K562 (cell line): ENCODE results near the gene VASH1. TPM values are rescaled to one million over a fixed set of nuclear protein-coding genes. Genes with fewer than 3 reads are reported as not detected.

Experiments used
- ATAC-seq: fragments of 200-7000 bp; cut with Tn5 transposase; 3 replicates; pipeline ENCODE4 v1.9.1; 2020; ENCODE audit warnings: moderate library complexity
- BruUV-seq: library from RNA; stranded (reverse); fragments of 400-500 nt; replicated peaks from 2 replicates; lab custom pipeline; 2021; lab: Mats Ljungman, UMichigan
- CTCF ChIA-PET: fragments of 300-600 bp; formaldehyde crosslinking; extraction: SDS; loops from one replicate; lab custom pipeline; 2021; ENCODE audit warnings: low intra/inter-chr PET ratio; lab: Yijun Ruan, JAX
- POLR2A ChIA-PET: fragments of 300-600, 350-650 bp; sonication (Branson Sonifier 250); formaldehyde crosslinking; extraction: SDS; loops from one replicate; lab custom pipeline; 2021; ENCODE audit warnings: antibody characterized with exemption, inconsistent platforms; lab: Yijun Ruan, JAX
- DNase-seq, 4 experiments: peaks; one replicate each; pipeline versions ENCODE4 v3.0.0 to v3.0.0-alpha.2; 2011 to 2018; ENCODE audit warnings: low spot score in 3 of 4, mixed read lengths in 3 of 4; ENCODE audit errors: extremely low read depth in 1 of 4
- FAIRE-seq: peaks from 2 replicates; lab custom pipeline; 2011; peaks lifted over from hg19 to GRCh38; lab: Jason Lieb, UNC
- H2AFZ ChIP-seq: 2 replicates; pipeline ENCODE4 v1.6.0; 2011; ENCODE audit warnings: low read depth, low read length, control low read depth, inconsistent platforms
- H3K27ac ChIP-seq: fragments of 200-600 bp; 3 replicates; pipeline ENCODE4 v1.8.0; 2011; ENCODE audit warnings: low read depth, mild to moderate bottlenecking, control low read depth, inconsistent platforms, low read length, moderate library complexity, mixed read lengths; ENCODE audit errors: extremely low read depth
- H3K27me3 ChIP-seq, 2 experiments: fragments of 300-600 bp in 1 of 2; 2 replicates in 1 of 2; 3 replicates in 1 of 2; pipeline versions ENCODE4 v1.6.0 to v1.8.0; 2011; ENCODE audit warnings: inconsistent platforms in 2 of 2, low read length in 2 of 2, mild to moderate bottlenecking in 1 of 2, mixed read lengths in 1 of 2, moderate library complexity in 1 of 2; ENCODE audit not compliant: control insufficient read depth in 2 of 2, insufficient read depth in 2 of 2
- H3K36me3 ChIP-seq: fragments of 300-600 bp; 3 replicates; pipeline ENCODE4 v1.8.0; 2011; ENCODE audit warnings: mild to moderate bottlenecking, low read length, inconsistent platforms; ENCODE audit not compliant: control insufficient read depth, insufficient read depth
- H3K4me1 ChIP-seq, 2 experiments: fragments of 200-600 bp in 1 of 2; replicated peaks in 1 of 2; 2 replicates in 1 of 2; 3 replicates in 1 of 2; pipeline versions ENCODE4 v1.5.1 to v1.8.0; 2011; ENCODE audit warnings: inconsistent platforms in 2 of 2, low read length in 2 of 2, mild to moderate bottlenecking in 1 of 2, mixed read lengths in 1 of 2, moderate library complexity in 1 of 2; ENCODE audit not compliant: control insufficient read depth in 2 of 2, insufficient read depth in 2 of 2
- H3K4me2 ChIP-seq: 2 replicates; pipeline ENCODE4 v1.6.1; 2011; ENCODE audit warnings: low read length, control low read depth, inconsistent platforms, mixed read lengths; ENCODE audit not compliant: insufficient read depth
- H3K4me3 ChIP-seq: fragments of 200-600 bp; sonication (generic), shearing (Covaris generic); 2 replicates; pipeline ENCODE4 v1.5.1; 2016; ENCODE audit warnings: control low read depth, inconsistent platforms
- H3K79me2 ChIP-seq: fragments of 200-600 bp; 3 replicates; pipeline ENCODE4 v1.8.0; 2011; ENCODE audit warnings: low read length, inconsistent platforms; ENCODE audit not compliant: control insufficient read depth, insufficient read depth
- H3K9ac ChIP-seq, 2 experiments: 2 replicates each; pipeline versions ENCODE4 v1.6.0 to v1.6.1; 2011; ENCODE audit warnings: low read depth in 2 of 2, low read length in 2 of 2, control low read depth in 1 of 2, inconsistent platforms in 1 of 2, mild to moderate bottlenecking in 1 of 2, mixed read lengths in 1 of 2; ENCODE audit not compliant: insufficient read depth in 1 of 2
- H3K9me1 ChIP-seq: one replicate; pipeline ENCODE4 v1.6.0; 2011; ENCODE audit warnings: inconsistent platforms, mild to moderate bottlenecking, low read length, moderate library complexity; ENCODE audit not compliant: control insufficient read depth, insufficient read depth
- H3K9me3 ChIP-seq: replicated peaks from 2 replicates; pipeline ENCODE4 v1.5.1; 2011; ENCODE audit warnings: low read depth, low read length, inconsistent platforms; ENCODE audit not compliant: control insufficient read depth, insufficient read depth
- H4K20me1 ChIP-seq: replicated peaks from 2 replicates; pipeline ENCODE4 v1.6.1; 2011; ENCODE audit warnings: low read length, inconsistent platforms, mixed read lengths; ENCODE audit not compliant: control insufficient read depth, insufficient read depth
- GATAD2A ChIP-seq: fragments of 450-650 bp; IDR thresholded peaks from 2 replicates; pipeline ENCODE4 v1.6.1; 2017
- HINFP ChIP-seq: fragments of 450-650 bp; conservative IDR thresholded peaks from 2 replicates; pipeline ENCODE4 v1.6.1; 2016; ENCODE audit warnings: missing genetic modification characterization, low read depth, mild to moderate bottlenecking, control low read depth, missing compliant biosample characterization
- SPI1 ChIP-seq: IDR thresholded peaks from 2 replicates; pipeline ENCODE4 v1.6.1; 2011; ENCODE audit warnings: low read depth, low read length, control low read depth, borderline replicate concordance
- WGBS: fragments of 100-300 bp; shearing (Covaris generic); methylation state at CpG from one replicate; pipeline ENCODE4 v1.1.6; 2016; ENCODE audit warnings: low coverage, mixed read lengths; ENCODE audit not compliant: insufficient coverage; ENCODE audit errors: missing lambda C conversion rate; 5-methylcytosine and 5-hydroxymethylcytosine counted together
- in situ Hi-C: fragments of 300-500 bp; cut with MboI; formaldehyde crosslinking; loops from 4 replicates; pipeline ENCODE4 v1.15.0; 2018; ENCODE audit warnings: inconsistent platforms, mixed read lengths
- intact Hi-C: fragments of 100-400 bp; cut with micrococcal nuclease; formaldehyde crosslinking; loops from 2 replicates; pipeline ENCODE4 v1.14.2; 2022
- polyA plus RNA-seq, 8 experiments: library from polyadenylated mRNA; depleted of rRNA in 4 of 8; stranded (reverse) in 5 of 8; unstranded in 3 of 8; fragments of >200 nt; fragmentation: Nextera tagmentation in 2 of 8; fragmentation: Illumina TruSeq in 1 of 8; extraction: Ambion mirVana in 2 of 8; extraction: Trizol in 1 of 8; gene quantifications; 2 replicates each; pipeline versions ENCODE4 v1.2.1 to v1.2.3, GENCODE V29; 2011 to 2014; ENCODE audit warnings: inconsistent platforms in 1 of 8, missing spikeins in 1 of 8
- total RNA-seq, 7 experiments: library from RNA; depleted of rRNA in 6 of 7; stranded (reverse); fragments of >200 nt in 6 of 7; fragmentation: Illumina TruSeq in 2 of 7; extraction: Trizol in 2 of 7; gene quantifications; 2 replicates each; pipeline versions ENCODE4 v1.2.1 to v1.2.3, GENCODE V29; 2011 to 2021; ENCODE audit warnings: low replicate concordance in 1 of 7
- TF ChIP-seq, protein P1 (sequence below): fragments of 250-450 bp; sonication (Bioruptor Pico); IDR thresholded peaks from 2 replicates; pipeline ENCODE4 v1.5.0; 2021; ENCODE audit warnings: mild to moderate bottlenecking, borderline replicate concordance
- TF ChIP-seq, protein P2 (sequence below): fragments of 450-650 bp; IDR thresholded peaks from 2 replicates; pipeline ENCODE4 v1.6.1; 2017; ENCODE audit warnings: antibody characterized with exemption

VASH1 gene
- total and polyA plus RNA-seq, 9 of the 15 experiments (the other 6 are each of a cell fraction or from before 2014, with no cell fraction given) = 0.01 to 0.43 (median 0.13) TPM; not detected in 1

GRCh38 chr14:76726551-76726970, 34.7 kb upstream of the VASH1 start:
- BruUV-seq = no TSS peak
- intact Hi-C loops (no loop called here), in situ Hi-C loops (no loop called here)
- TF ChIP-seq, protein P1, sequence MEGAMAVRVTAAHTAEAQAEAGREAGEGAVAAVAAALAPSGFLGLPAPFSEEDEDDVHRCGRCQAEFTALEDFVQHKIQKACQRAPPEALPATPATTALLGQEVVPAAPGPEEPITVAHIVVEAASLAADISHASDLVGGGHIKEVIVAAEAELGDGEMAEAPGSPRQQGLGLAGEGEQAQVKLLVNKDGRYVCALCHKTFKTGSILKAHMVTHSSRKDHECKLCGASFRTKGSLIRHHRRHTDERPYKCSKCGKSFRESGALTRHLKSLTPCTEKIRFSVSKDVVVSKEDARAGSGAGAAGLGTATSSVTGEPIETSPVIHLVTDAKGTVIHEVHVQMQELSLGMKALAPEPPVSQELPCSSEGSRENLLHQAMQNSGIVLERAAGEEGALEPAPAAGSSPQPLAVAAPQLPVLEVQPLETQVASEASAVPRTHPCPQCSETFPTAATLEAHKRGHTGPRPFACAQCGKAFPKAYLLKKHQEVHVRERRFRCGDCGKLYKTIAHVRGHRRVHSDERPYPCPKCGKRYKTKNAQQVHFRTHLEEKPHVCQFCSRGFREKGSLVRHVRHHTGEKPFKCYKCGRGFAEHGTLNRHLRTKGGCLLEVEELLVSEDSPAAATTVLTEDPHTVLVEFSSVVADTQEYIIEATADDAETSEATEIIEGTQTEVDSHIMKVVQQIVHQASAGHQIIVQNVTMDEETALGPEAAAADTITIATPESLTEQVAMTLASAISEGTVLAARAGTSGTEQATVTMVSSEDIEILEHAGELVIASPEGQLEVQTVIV (CRISPR knock-in tag) = no peak
- TF ChIP-seq, protein P2, sequence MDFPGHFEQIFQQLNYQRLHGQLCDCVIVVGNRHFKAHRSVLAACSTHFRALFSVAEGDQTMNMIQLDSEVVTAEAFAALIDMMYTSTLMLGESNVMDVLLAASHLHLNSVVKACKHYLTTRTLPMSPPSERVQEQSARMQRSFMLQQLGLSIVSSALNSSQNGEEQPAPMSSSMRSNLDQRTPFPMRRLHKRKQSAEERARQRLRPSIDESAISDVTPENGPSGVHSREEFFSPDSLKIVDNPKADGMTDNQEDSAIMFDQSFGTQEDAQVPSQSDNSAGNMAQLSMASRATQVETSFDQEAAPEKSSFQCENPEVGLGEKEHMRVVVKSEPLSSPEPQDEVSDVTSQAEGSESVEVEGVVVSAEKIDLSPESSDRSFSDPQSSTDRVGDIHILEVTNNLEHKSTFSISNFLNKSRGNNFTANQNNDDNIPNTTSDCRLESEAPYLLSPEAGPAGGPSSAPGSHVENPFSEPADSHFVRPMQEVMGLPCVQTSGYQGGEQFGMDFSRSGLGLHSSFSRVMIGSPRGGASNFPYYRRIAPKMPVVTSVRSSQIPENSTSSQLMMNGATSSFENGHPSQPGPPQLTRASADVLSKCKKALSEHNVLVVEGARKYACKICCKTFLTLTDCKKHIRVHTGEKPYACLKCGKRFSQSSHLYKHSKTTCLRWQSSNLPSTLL = 0 out of 2 replicates have a peak, but pooled peaks have one; percentile 42
- TF ChIP-seq SPI1 (peak; percentile 34; the same call in 1 of the 2 replicates), GATAD2A (no peak), HINFP (peak; percentile 69; the same call in 1 of the 2 replicates)
- H3K9me3 ChIP-seq = no peaks in the 10 kb centered on the region
- peak overlapping the region; percentile 39 for H3K4me2 ChIP-seq
- H3K27ac ChIP-seq = no peak overlapping the region
- no peaks in the 10 kb centered on the region for H3K36me3 ChIP-seq
- ChIA-PET POLR2A (no interaction called here), CTCF (no interaction called here)
- no peak overlapping the region for H3K9ac ChIP-seq
- no peak overlapping the region for H3K4me3 ChIP-seq
- no peak for DNase-seq
- peak overlapping the region; percentile 57 for H2AFZ ChIP-seq
- peaks cover 0 to 4% of the 10 kb centered on the region in 2 experiments; a peak in 2 of 5 replicates for H3K27me3 ChIP-seq
- no peaks in the 10 kb centered on the region for H3K79me2 ChIP-seq
- no peaks in the 10 kb centered on the region for H3K4me1 ChIP-seq
- ATAC-seq = 0 out of 3 replicates have a peak, but pooled peaks have one; percentile 43
- WGBS = 28% methylated on average over 10 of the region's 11 CpGs
- no peaks in the 10 kb centered on the region for H4K20me1 ChIP-seq
- FAIRE-seq = no peak
- no peaks in the 10 kb centered on the region for H3K9me1 ChIP-seq
